ENCODE results near the gene TES.

The TES gene

GRCh38 chr7:116180302-116180701 lies 30.0 kb upstream of the TES start:
- Histone ChIP-seq H4K8ac (ENCODE audit: low read depth, low read length) (no peak overlapping the region), H4K91ac (ENCODE audit: low read depth, low read length, poor library complexity) (no peak overlapping the region), H3K9ac (ENCODE audit: low read depth, low read length, poor library complexity) (no peak overlapping the region), H3K4me1 (ENCODE audit: control insufficient read depth in 2 of 2, insufficient read depth in 1 of 2, low read depth in 1 of 2, low read length in 2 of 2) (no peaks in the 10 kb centered on the region), H3K27me3 (ENCODE audit: control insufficient read depth in 3 of 3, insufficient read depth in 3 of 3, low read depth in 1 of 3, low read length in 3 of 3) (peaks cover 0 to 6% (median 0%) of the 10 kb centered on the region in 3 experiments), H2BK12ac (ENCODE audit: low read length) (no peak overlapping the region), H3K23ac (ENCODE audit: low read depth, low read length, poor library complexity) (no peak overlapping the region), H3K9me3 (replicated peaks in 1 of 2; ENCODE audit: control insufficient read depth in 2 of 2, insufficient read depth in 1 of 2, low read depth in 1 of 2, low read length in 2 of 2) (peaks cover under 1% of the 10 kb centered on the region in 2 donors), H3K79me1 (ENCODE audit: low read depth, low read length) (no peaks in the 10 kb centered on the region), H3K18ac (ENCODE audit: low read length) (no peak overlapping the region), H2BK120ac (ENCODE audit: low read depth, low read length) (no peak overlapping the region), H3K27ac (replicated peaks; ENCODE audit: low read length) (no peak overlapping the region), H2BK5ac (ENCODE audit: low read length) (no peak overlapping the region), H2BK15ac (ENCODE audit: low read length) (no peak overlapping the region), H3K36me3 (replicated peaks in 1 of 2; ENCODE audit: control insufficient read depth in 2 of 2, insufficient read depth in 2 of 2, low read length in 2 of 2) (no peaks in the 10 kb centered on the region), H3K14ac (ENCODE audit: low read length) (no peak overlapping the region), H2AK5ac (ENCODE audit: low read depth, low read length) (no peak overlapping the region), H3K4me2 (ENCODE audit: insufficient read depth, low read length, poor library complexity, severe bottlenecking) (no peak overlapping the region), H2AFZ (ENCODE audit: low read length) (no peak overlapping the region), H3K4me3 (ENCODE audit: low read length in 2 of 2) (no peak overlapping the region), H3K4ac (ENCODE audit: low read length) (no peak overlapping the region)
- no CpG with 5 or more reads among the region's 2 CpGs for WGBS, 2 donors (ENCODE audit: extremely low coverage in 2 of 2, insufficient read length in 2 of 2, insufficient replicate concordance in 1 of 2)
- peak; percentile 18 for DNase-seq (ENCODE audit: low spot score)

DNA sequence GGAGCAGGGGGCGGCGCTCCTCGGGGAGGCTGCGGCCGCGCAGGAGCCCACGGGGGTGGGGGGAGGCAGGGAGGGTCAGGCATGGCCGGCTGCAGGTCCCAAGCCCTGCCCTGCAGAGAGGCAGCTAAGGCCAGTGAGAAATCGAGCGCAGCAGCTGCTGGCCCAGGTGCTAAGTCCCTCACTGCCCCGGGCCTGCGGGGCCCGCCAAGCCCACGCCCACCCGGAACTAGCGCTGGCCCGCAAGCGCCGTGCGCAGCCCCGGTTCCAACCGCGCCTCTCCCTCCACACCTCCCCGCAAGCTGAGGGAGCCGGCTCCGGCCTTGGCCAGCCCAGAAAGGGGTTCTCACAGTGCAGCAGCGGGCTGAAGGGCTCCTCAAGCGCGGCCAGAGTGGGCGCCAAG lies 28.3 kb upstream of the TES start:
- WGBS, 2 donors (ENCODE audit: extremely low coverage in 2 of 2, insufficient read length in 2 of 2, insufficient replicate concordance in 1 of 2) = no CpG with 5 or more reads among the region's 30 CpGs
- no peak overlapping the region for H2AK5ac ChIP-seq (ENCODE audit: low read depth, low read length)

DNA sequence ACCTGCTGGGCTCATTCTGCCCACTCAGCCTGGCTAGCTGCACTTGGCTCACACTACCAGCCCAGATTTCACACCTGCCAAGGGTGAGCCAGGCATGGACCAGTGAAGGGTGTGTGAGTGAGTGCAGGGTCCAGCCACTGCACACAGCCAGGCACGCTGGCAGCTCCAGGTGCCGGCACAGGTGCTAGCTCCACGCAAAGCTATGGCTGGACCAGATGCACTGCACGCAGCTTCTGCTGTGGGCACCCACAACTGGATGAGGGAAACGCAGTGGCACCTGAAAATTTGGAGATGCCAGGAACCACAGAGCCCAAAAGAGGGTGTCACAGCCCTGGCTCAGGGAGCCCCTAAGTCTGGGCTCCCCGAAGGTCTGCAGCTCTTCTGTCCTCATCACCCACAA lies 24.9 kb upstream of the TES start:
- peaks cover 8 to 9% of the 10 kb centered on the region in 2 donors for H3K9me3 ChIP-seq (replicated peaks in 1 of 2; ENCODE audit: control insufficient read depth in 2 of 2, insufficient read depth in 1 of 2, low read depth in 1 of 2, low read length in 2 of 2)
- peak overlapping the region; percentile 90 for H2BK12ac ChIP-seq (ENCODE audit: low read length)
- no peak overlapping the region for H3K14ac ChIP-seq (ENCODE audit: low read length)
- peaks cover 0 to 2% (median 0%) of the 10 kb centered on the region in 3 experiments for H3K27me3 ChIP-seq (ENCODE audit: control insufficient read depth in 3 of 3, insufficient read depth in 3 of 3, low read depth in 1 of 3, low read length in 3 of 3)
- H3K23ac ChIP-seq (ENCODE audit: low read depth, low read length, poor library complexity) = no peak overlapping the region
- no peaks in the 10 kb centered on the region for H3K4me1 ChIP-seq (ENCODE audit: control insufficient read depth in 2 of 2, insufficient read depth in 1 of 2, low read depth in 1 of 2, low read length in 2 of 2)
- H3K27ac ChIP-seq (replicated peaks; ENCODE audit: low read length) = no peak overlapping the region
- WGBS, 2 donors (ENCODE audit: extremely low coverage in 2 of 2, insufficient read length in 2 of 2, insufficient replicate concordance in 1 of 2) = no CpG with 5 or more reads among the region's 6 CpGs
- H3K18ac ChIP-seq (ENCODE audit: low read length) = no peak overlapping the region
- peak overlapping the region; percentile 63 for H2AK5ac ChIP-seq (ENCODE audit: low read depth, low read length)
- H2AFZ ChIP-seq (ENCODE audit: low read length) = no peak overlapping the region
- no peak overlapping the region for H4K91ac ChIP-seq (ENCODE audit: low read depth, low read length, poor library complexity)
- H3K79me1 ChIP-seq (ENCODE audit: low read depth, low read length) = no peaks in the 10 kb centered on the region
- no peak overlapping the region for H3K4ac ChIP-seq (ENCODE audit: low read length)
- DNase-seq (ENCODE audit: low spot score) = no peak
- no peaks in the 10 kb centered on the region for H3K36me3 ChIP-seq (replicated peaks in 1 of 2; ENCODE audit: control insufficient read depth in 2 of 2, insufficient read depth in 2 of 2, low read length in 2 of 2)
- H2BK5ac ChIP-seq (ENCODE audit: low read length) = no peak overlapping the region
- no peak overlapping the region for H2BK15ac ChIP-seq (ENCODE audit: low read length)
- H2BK120ac ChIP-seq (ENCODE audit: low read depth, low read length) = no peak overlapping the region
- no peak overlapping the region for H3K4me2 ChIP-seq (ENCODE audit: insufficient read depth, low read length, poor library complexity, severe bottlenecking)
- no peak overlapping the region for H3K9ac ChIP-seq (ENCODE audit: low read depth, low read length, poor library complexity)
- no peak overlapping the region for H3K4me3 ChIP-seq (ENCODE audit: low read length in 2 of 2)
- H4K8ac ChIP-seq (ENCODE audit: low read depth, low read length) = no peak overlapping the region

More for the DNA sequence above, 28.3 kb upstream of the TES start:
- no peak overlapping the region for H3K9ac ChIP-seq (ENCODE audit: low read depth, low read length, poor library complexity)
- no peak overlapping the region for H3K27ac ChIP-seq (replicated peaks; ENCODE audit: low read length)
- no peak overlapping the region for H3K4me3 ChIP-seq (ENCODE audit: low read length in 2 of 2)
- no peak overlapping the region for H3K23ac ChIP-seq (ENCODE audit: low read depth, low read length, poor library complexity)
- H2BK15ac ChIP-seq (ENCODE audit: low read length) = no peak overlapping the region
- H2BK5ac ChIP-seq (ENCODE audit: low read length) = no peak overlapping the region
- H3K79me1 ChIP-seq (ENCODE audit: low read depth, low read length) = no peaks in the 10 kb centered on the region
- no peak overlapping the region for H2BK12ac ChIP-seq (ENCODE audit: low read length)
- no peak for DNase-seq (ENCODE audit: low spot score)
- H3K9me3 ChIP-seq (replicated peaks in 1 of 2; ENCODE audit: control insufficient read depth in 2 of 2, insufficient read depth in 1 of 2, low read depth in 1 of 2, low read length in 2 of 2) = peaks cover 3 to 6% of the 10 kb centered on the region in 2 donors
- H4K91ac ChIP-seq (ENCODE audit: low read depth, low read length, poor library complexity) = no peak overlapping the region
- H3K27me3 ChIP-seq (ENCODE audit: control insufficient read depth in 3 of 3, insufficient read depth in 3 of 3, low read depth in 1 of 3, low read length in 3 of 3) = peaks cover 0 to 2% (median 0%) of the 10 kb centered on the region in 3 experiments
- no peak overlapping the region for H3K4ac ChIP-seq (ENCODE audit: low read length)
- H3K36me3 ChIP-seq (replicated peaks in 1 of 2; ENCODE audit: control insufficient read depth in 2 of 2, insufficient read depth in 2 of 2, low read length in 2 of 2) = no peaks in the 10 kb centered on the region
- no peak overlapping the region for H3K18ac ChIP-seq (ENCODE audit: low read length)
- no peak overlapping the region for H2AFZ ChIP-seq (ENCODE audit: low read length)
- no peaks in the 10 kb centered on the region for H3K4me1 ChIP-seq (ENCODE audit: control insufficient read depth in 2 of 2, insufficient read depth in 1 of 2, low read depth in 1 of 2, low read length in 2 of 2)
- H4K8ac ChIP-seq (ENCODE audit: low read depth, low read length) = no peak overlapping the region
- no peak overlapping the region for H3K4me2 ChIP-seq (ENCODE audit: insufficient read depth, low read length, poor library complexity, severe bottlenecking)
- H3K14ac ChIP-seq (ENCODE audit: low read length) = no peak overlapping the region
- no peak overlapping the region for H2BK120ac ChIP-seq (ENCODE audit: low read depth, low read length)

- Histone ChIP-seq H3K14ac (ENCODE audit: low read length) (peak overlapping the region; percentile 82), H2BK120ac (ENCODE audit: low read depth, low read length) (no peak overlapping the region), H3K9ac (ENCODE audit: low read depth, low read length, poor library complexity) (no peak overlapping the region)
These were observed 24.4 kb upstream of the TES start for GRCh38 chr7:116185956-116186355.

More at GRCh38 chr7:116185956-116186355, 24.4 kb upstream of the TES start:
- no peak overlapping the region for H2AK5ac ChIP-seq (ENCODE audit: low read depth, low read length)
- H3K4ac ChIP-seq (ENCODE audit: low read length) = no peak overlapping the region
- peaks cover 8 to 9% of the 10 kb centered on the region in 2 donors for H3K9me3 ChIP-seq (replicated peaks in 1 of 2; ENCODE audit: control insufficient read depth in 2 of 2, insufficient read depth in 1 of 2, low read depth in 1 of 2, low read length in 2 of 2)
- no peak overlapping the region for H2BK5ac ChIP-seq (ENCODE audit: low read length)
- no peak overlapping the region for H3K23ac ChIP-seq (ENCODE audit: low read depth, low read length, poor library complexity)
- no peaks in the 10 kb centered on the region for H3K79me1 ChIP-seq (ENCODE audit: low read depth, low read length)
- H3K4me2 ChIP-seq (ENCODE audit: insufficient read depth, low read length, poor library complexity, severe bottlenecking) = no peak overlapping the region
- no peaks in the 10 kb centered on the region for H3K36me3 ChIP-seq (replicated peaks in 1 of 2; ENCODE audit: control insufficient read depth in 2 of 2, insufficient read depth in 2 of 2, low read length in 2 of 2)
- H2AFZ ChIP-seq (ENCODE audit: low read length) = no peak overlapping the region
- no peak overlapping the region for H2BK12ac ChIP-seq (ENCODE audit: low read length)
- no peak for DNase-seq (ENCODE audit: low spot score)
- no peaks in the 10 kb centered on the region for H3K4me1 ChIP-seq (ENCODE audit: control insufficient read depth in 2 of 2, insufficient read depth in 1 of 2, low read depth in 1 of 2, low read length in 2 of 2)
- no peak overlapping the region for H3K4me3 ChIP-seq (ENCODE audit: low read length in 2 of 2)
- H4K91ac ChIP-seq (ENCODE audit: low read depth, low read length, poor library complexity) = no peak overlapping the region
- peaks cover 0 to 2% (median 0%) of the 10 kb centered on the region in 3 experiments for H3K27me3 ChIP-seq (ENCODE audit: control insufficient read depth in 3 of 3, insufficient read depth in 3 of 3, low read depth in 1 of 3, low read length in 3 of 3)
- no peak overlapping the region for H3K18ac ChIP-seq (ENCODE audit: low read length)
- H4K8ac ChIP-seq (ENCODE audit: low read depth, low read length) = peak overlapping the region; percentile 65
- no peak overlapping the region for H3K27ac ChIP-seq (replicated peaks; ENCODE audit: low read length)
- no CpG with 5 or more reads among the region's 6 CpGs for WGBS, 2 donors (ENCODE audit: extremely low coverage in 2 of 2, insufficient read length in 2 of 2, insufficient replicate concordance in 1 of 2)
- H2BK15ac ChIP-seq (ENCODE audit: low read length) = no peak overlapping the region

All from neuronal stem cell (in vitro differentiated cells).